HG03439 (cell line): Measurements from ENCODE around the gene RNF121.

Experiments used
- ATAC-seq: cut with Tn5 transposase; IDR thresholded peaks from one replicate; pipeline ENCODE4 v1.9.1; 2021; ENCODE audit warnings: mild to moderate bottlenecking, moderate library complexity; ENCODE audit not compliant: unreplicated experiment

Gene RNF121

GRCh38 chr11:72004515-72005346 lies 75.9 kb downstream of the RNF121 start:
- no peak for ATAC-seq

- no peak for ATAC-seq
Measured at GRCh38 chr11:72005347-72006260, 76.8 kb downstream of the RNF121 start.

- no peak for ATAC-seq
Measured at GRCh38 chr11:72006309-72007088, 77.7 kb downstream of the RNF121 start.

- no peak for ATAC-seq
Measured at GRCh38 chr11:72007089-72007476, 78.2 kb downstream of the RNF121 start.

GRCh38 chr11:72007587-72007986 lies 78.7 kb downstream of the RNF121 start:
- no peak for ATAC-seq

DNA sequence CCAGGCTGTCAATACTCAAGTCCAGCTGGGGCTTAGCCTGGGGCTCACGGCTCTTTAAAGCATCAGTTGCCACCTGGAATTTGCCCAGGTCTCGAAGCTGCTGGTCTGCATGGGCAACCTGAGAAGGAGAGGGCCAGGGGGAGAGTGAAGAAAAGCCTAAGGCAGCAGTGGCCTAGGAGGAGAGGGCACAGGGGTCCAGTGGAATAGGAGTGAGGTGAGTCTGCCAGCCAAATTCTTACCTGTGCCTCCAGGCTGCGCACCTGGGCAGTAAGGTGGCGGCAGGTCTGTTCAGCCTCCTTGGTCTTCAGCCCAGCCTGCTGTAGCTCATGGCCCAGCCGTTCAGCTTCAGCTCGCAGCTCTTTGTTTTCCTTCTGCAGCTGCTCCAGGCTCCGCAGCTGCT lies 79.9 kb downstream of the RNF121 start:
- ATAC-seq: no peak

GRCh38 chr11:72009156-72009555 lies 80.3 kb downstream of the RNF121 start:
- no peak for ATAC-seq

- no peak for ATAC-seq
Measured at GRCh38 chr11:72010529-72011233, 81.8 kb downstream of the RNF121 start.

- no peak for ATAC-seq
Measured at GRCh38 chr11:72012091-72012630, 83.3 kb downstream of the RNF121 start.

GRCh38 chr11:72012897-72013721 lies 84.3 kb downstream of the RNF121 start:
- ATAC-seq: no peak

GRCh38 chr11:72013765-72014711 lies 85.2 kb downstream of the RNF121 start:
- no peak for ATAC-seq

DNA sequence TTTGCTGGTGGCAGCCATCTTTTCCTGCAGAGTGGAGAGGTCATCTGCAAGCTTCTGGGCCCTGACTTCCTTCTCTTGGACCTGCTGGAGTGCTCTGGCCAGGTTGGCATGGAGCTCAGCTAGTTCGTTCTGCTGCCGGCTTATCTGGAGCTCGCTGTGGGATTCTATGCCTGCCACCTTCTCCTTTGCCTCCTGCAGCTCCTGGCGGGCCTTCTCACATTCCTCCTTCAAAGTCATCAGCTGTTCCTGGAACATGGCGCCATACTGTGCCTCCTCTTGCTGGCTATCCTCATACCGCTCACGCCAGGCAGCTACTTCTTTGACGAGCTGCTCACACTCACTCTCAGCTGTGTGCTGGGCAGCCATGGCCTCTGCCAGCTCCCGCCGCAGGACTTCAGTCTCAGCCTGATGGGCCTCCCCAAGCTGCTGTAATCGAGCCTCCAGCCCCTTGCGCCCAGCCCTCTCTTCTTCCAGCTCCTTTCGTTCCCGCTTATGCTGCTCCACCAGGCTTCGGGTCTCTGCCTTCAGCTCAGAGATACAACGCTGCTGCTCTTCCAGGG lies 86.0 kb downstream of the RNF121 start:
- no peak for ATAC-seq

GRCh38 chr11:72015511-72016061 lies 86.7 kb downstream of the RNF121 start:
- ATAC-seq: no peak

DNA sequence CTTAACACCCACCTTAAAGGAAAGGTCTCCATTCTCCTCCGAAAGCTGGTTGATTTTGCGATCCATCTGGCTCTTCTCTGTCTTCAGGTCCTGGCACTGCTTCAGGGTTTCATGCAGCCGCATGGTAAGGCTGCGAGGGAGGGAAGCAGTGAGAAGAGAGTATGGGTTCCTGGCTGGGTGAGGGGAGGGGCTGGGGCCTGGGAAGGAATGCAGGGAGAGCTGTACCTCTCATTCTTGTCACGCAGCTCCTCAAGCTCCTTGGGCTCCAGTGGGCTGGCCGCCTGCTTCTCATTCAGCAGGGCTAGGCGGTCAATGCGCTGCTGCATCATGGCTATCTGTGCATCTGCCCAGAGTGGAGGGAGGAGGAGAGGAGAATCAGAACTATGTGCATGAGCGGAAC lies 89.3 kb downstream of the RNF121 start:
- no peak for ATAC-seq

DNA sequence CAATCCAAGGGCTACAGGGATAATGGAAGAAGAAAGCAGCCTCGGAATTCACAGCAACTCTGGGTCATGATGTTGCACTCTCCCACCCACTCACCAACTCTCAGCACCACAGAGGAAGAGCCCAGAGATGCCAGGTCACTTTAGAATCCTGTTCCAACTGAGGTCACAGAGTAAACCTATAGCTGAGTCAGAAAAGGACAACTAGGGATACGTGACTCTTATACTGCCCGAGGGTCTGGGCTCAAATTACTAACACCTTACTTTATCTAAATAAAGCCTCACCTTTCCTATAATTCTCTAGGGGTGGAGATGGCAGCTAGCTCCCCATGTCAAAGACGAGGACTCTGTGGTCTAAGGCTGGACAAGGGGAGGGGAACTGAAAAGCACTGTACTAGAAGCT lies 94.5 kb downstream of the RNF121 start:
- no peak for ATAC-seq

- ATAC-seq: no peak
Measured at GRCh38 chr11:72024069-72024754, 95.4 kb downstream of the RNF121 start.

DNA sequence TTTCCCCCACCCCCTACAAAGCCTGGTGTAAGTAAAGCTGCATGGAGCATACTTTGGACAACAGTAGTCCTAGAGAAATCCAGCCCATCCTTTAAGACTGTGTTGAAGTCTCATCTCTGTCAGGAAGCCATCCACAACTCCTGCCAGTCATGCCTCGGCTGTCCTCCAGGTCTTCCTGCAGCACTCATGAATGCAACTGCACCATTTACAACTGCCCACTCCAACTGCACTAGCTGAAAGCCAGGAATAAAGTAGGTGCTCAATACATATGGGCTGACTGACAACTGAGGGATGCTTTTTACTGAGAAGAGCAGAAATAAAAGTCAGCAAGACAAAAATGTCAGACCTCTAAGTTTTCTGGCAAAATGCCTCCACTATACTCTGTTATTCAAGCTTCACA lies 97.2 kb downstream of the RNF121 start:
- ATAC-seq: no peak
